GM18526 (cell line): ENCODE results near the gene E2F1.
A peak's percentile ranks its signal among the peaks of the same experiment; 100 is the strongest.

Experiments
- POLR2A ChIP-seq: IDR thresholded peaks from 3 replicates; pipeline ENCODE4 v1.6.1; 2011; ENCODE audit not compliant: insufficient read length; ENCODE audit errors: extremely low read depth

The E2F1 gene

GRCh38 chr20:33696448-33696847, 10.3 kb upstream of the E2F1 start:
- TF ChIP-seq POLR2A: no peak

GRCh38 chr20:33694639-33695012, 8.4 kb upstream of the E2F1 start:
- no peak for TF ChIP-seq POLR2A

DNA sequence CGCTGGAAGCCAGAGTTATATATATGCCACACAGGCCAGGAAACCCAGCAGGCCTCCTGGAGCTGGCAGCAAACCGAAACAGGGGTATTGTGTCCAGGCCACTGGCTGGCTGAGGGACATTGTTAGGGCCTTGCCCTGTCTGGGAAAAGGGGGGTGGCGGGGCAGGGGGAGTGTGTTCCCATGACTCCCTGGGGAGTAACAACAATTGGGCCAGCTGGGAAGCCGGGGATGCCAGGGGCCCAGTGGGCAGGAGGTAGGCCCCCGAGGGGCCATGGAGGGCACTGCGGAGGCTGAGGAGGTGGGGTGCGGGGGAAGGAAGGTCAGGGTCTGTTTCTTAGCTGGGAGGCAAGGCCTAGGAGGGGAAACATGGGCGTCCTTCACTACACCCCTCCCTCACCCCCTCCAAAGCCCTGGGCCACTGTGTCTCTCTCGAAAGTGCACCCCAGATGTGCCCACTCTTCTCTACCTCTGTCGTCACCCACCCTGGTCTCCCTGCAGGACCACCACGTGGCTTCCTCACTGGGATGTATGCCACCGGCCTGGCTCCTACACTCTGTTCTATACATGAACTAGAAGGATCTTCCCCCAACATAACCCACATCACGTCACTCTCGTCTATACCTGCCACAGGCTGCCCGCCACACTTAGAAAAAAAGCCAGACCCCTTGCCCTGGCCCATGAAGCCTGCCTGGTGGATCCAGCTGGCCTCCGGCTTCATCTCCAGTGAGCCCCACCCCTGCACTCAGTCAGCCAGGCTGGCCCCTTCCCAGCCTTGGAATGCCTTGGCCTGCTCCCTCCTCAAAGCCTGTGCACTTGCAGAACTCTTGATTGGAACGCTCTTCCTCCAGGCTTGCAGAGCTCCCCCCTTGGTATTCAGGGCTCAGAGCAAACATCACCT, 7.8 kb upstream of the E2F1 start:
- no peak for TF ChIP-seq POLR2A

- TF ChIP-seq POLR2A: no peak
Measured at GRCh38 chr20:33693289-33693688, 7.1 kb upstream of the E2F1 start.

DNA sequence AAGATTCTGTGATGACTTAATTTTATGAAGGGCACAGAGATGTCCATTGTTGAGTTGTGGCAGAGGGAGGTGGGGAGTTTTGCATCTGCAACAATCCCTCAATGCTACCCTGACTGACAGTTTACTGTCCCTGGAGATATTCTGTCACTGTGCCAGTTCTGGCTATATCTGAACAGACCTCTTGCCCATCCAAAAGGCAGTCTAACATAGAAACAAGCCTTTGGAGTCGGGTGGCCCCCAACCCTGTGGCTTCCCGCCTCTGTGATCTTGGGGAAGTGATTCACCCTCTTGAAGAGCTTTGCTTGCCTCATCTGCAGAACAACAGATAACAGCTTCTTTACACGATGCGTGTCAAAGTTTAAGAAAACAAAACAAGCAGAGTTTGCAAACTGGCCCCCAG, 3.8 kb upstream of the E2F1 start:
- no peak for TF ChIP-seq POLR2A

- no peak for TF ChIP-seq POLR2A
Measured at GRCh38 chr20:33689493-33689892, 3.3 kb upstream of the E2F1 start.

GRCh38 chr20:33688938-33689424, 2.8 kb upstream of the E2F1 start:
- TF ChIP-seq POLR2A: no peak

DNA sequence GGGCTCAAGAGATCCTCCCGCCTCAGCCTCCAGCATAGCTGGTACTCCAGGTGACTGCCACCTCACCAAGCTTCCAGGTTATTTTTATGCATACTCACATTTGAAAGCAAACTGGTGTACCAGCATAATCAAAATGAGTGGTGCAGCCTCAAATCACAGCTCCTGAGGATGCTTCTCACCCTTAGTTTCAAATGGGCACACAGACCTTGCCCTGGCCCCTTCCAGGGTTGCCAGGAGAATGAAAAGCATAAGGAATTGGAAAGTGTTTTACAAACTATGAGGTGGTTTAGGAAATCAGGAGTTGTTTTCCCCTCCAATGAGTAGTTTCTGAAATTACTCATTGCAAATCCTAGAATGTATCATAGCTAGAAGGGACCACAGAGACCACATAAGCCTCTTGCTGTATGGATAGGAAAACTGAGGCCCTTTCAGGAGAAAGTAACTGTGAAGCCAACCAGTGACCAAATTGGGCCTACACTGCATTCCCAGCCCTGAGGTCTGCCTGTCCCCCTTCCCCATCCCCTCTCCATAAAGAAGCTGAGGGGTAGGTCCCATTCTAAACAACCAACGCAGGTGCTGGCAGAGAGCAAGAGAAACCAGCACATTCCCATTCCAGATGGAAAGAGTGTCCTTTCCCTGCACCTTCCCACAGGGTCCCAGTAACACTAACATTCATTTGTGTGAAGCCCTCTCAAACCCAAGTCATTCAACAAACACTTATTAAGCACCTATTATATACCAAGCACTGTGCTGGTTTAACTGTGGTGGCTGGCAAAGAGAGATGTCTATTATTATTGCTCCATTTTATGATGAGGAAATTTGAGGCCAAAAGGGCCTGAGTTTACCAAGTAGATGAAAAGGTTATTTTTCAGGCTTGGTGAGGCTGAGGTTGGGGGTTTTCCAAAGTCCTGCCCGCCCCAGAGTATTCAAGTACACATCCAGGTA, 2.1 kb upstream of the E2F1 start:
- TF ChIP-seq POLR2A: no peak

GRCh38 chr20:33687370-33687915, 1.3 kb upstream of the E2F1 start:
- TF ChIP-seq POLR2A: no peak

DNA sequence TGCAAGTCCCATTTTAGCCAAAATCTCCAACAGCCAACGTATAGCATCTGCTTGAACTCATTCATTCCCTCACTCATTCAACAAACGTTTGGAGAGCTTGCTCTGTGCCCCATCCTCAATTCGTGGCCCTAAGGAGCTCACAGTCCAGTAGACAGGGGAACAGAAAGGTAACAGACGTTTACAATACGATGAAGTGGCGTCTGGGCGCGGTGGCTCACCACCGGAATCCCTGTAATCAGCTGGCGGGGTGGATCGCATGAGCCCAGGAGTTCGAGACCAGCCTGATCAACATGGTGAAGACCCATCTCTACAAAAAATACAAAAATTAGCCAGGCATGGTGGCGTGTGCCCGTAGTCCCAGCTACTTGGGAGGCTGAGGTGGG, 790 bp upstream of the E2F1 start:
- TF ChIP-seq POLR2A: no peak

DNA sequence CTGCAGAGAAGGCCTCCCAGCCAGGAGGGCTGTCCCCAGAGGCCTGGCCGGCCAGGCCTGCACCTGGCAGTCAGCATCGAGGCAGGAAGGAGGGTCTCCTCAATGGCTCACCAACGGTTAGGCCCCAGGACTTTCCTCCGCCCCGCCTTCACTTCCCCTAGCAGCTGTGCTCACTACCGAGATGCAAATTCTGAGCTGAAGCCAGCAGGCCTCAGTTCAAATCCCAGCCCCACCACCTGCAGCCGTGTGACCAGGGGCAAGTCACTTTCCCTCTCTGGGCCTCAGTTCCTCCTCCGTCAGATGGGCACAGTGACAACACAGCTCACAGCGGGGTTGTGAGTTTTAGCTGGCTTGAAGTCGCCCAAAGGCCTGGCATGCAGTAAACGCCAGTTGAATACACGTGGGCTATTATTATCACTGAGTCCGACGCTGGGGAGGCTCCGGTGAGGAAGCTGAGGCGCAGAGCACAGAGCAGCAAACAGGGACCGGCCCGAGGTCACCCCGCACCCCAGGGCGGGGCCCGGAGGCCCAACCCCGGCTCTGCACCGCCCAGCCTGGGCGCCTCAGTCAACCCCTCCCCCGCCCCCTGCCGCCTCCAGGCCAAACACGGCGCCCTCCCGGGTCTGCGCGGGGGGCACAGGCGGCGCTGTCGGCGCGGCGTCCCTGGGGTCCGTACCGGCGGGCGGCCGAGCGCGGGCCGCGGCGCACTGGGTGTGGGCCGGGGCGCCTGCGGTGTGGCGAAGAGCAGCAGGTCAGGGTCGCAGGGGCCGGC, 671 bp downstream of the E2F1 start:
- TF ChIP-seq POLR2A: peak; percentile 34

DNA sequence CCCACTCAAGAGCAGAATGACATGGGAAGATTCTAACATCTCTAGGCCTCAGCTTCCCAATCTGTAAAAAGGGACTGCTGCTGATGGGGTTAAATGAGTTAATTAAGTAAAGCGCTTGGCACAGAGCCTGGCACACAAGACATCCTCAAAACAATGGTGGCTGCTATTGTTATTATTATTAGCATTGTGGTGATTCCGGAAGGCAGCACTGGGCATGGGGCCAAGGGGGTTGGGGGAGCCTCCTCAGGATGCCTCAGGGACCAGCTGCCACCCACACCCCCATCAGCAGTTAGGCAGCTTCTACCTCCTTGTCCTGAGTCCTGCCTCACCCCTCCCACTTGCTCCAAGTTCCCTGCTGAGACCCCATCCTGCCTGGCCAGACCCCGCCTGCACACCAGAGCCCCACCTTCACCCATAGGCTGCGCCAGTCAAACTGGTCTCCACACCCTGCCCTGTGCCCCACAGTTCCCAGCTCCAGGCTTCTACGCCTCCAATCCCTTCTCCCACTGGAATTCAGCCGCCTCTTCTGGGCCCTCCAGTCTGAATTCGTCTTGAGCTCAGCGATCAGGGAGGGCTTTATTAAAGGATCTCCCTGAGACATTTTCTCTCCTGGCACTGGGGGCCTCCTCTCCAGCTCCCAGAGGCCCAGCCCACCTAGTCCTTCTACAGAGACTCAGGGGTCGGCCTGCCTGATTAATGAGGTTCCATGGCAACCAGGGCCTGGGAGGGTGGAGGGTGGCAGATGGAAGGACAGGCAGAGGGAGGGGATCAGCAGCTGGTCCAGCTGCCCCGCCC, 1.5 kb downstream of the E2F1 start:
- no peak for TF ChIP-seq POLR2A

- no peak for TF ChIP-seq POLR2A
Measured at GRCh38 chr20:33681728-33682353, 4.3 kb downstream of the E2F1 start.

GRCh38 chr20:33681288-33681687, 4.9 kb downstream of the E2F1 start:
- no peak for TF ChIP-seq POLR2A
